ENCODE measurements around the gene ZC3H8.

ZC3H8 gene

GRCh38 chr2:112175958-112176573 lies 78.8 kb downstream of the ZC3H8 start:
- Mint-ChIP-seq H3K36me3 (ENCODE audit: low read depth) (no peaks in the 10 kb centered on the region), H3K4me1 (ENCODE audit: low read depth) (peaks cover 12% of the 10 kb centered on the region), H3K27me3 (ENCODE audit: low read depth) (no peaks in the 10 kb centered on the region), H3K27ac (no peak overlapping the region), H3K4me3 (no peak overlapping the region), H3K9me3 (no peaks in the 10 kb centered on the region)
- DNase-seq (ENCODE audit: low spot score): no peak

- no peaks in the 10 kb centered on the region for H3K36me3 Mint-ChIP-seq (ENCODE audit: low read depth)
- H3K27me3 Mint-ChIP-seq (ENCODE audit: low read depth): no peaks in the 10 kb centered on the region
- H3K4me3 Mint-ChIP-seq: no peak overlapping the region
- H3K27ac Mint-ChIP-seq: no peak overlapping the region
- H3K9me3 Mint-ChIP-seq: no peaks in the 10 kb centered on the region
- no peak for DNase-seq (ENCODE audit: low spot score)
- peaks cover 10% of the 10 kb centered on the region for H3K4me1 Mint-ChIP-seq (ENCODE audit: low read depth)
Observed at GRCh38 chr2:112175333-112175732, 79.5 kb downstream of the ZC3H8 start.

GRCh38 chr2:112174383-112174782 lies 80.5 kb downstream of the ZC3H8 start:
- H3K27me3 Mint-ChIP-seq (ENCODE audit: low read depth): no peaks in the 10 kb centered on the region
- no peaks in the 10 kb centered on the region for H3K36me3 Mint-ChIP-seq (ENCODE audit: low read depth)
- H3K9me3 Mint-ChIP-seq: no peaks in the 10 kb centered on the region
- H3K4me3 Mint-ChIP-seq: no peak overlapping the region
- DNase-seq (ENCODE audit: low spot score): no peak
- peaks cover 10% of the 10 kb centered on the region for H3K4me1 Mint-ChIP-seq (ENCODE audit: low read depth)
- no peak overlapping the region for H3K27ac Mint-ChIP-seq

- H3K36me3 Mint-ChIP-seq (ENCODE audit: low read depth): no peaks in the 10 kb centered on the region
- peaks cover 10% of the 10 kb centered on the region for H3K4me1 Mint-ChIP-seq (ENCODE audit: low read depth)
- no peaks in the 10 kb centered on the region for H3K27me3 Mint-ChIP-seq (ENCODE audit: low read depth)
- DNase-seq (ENCODE audit: low spot score): no peak
- H3K27ac Mint-ChIP-seq: peak overlapping the region; percentile 12
- H3K4me3 Mint-ChIP-seq: peak overlapping the region; percentile 21
- no peaks in the 10 kb centered on the region for H3K9me3 Mint-ChIP-seq
Observed at GRCh38 chr2:112173646-112174319, 81.1 kb downstream of the ZC3H8 start.

- Mint-ChIP-seq H3K27me3 (ENCODE audit: low read depth) (no peaks in the 10 kb centered on the region), H3K4me1 (ENCODE audit: low read depth) (peaks cover 16% of the 10 kb centered on the region), H3K27ac (no peak overlapping the region), H3K4me3 (no peak overlapping the region), H3K36me3 (ENCODE audit: low read depth) (no peaks in the 10 kb centered on the region), H3K9me3 (no peaks in the 10 kb centered on the region)
- DNase-seq (ENCODE audit: low spot score): no peak
Observed at GRCh38 chr2:112170495-112170894, 84.3 kb downstream of the ZC3H8 start.

- no peak for DNase-seq (ENCODE audit: low spot score)
- Mint-ChIP-seq H3K4me1 (ENCODE audit: low read depth) (peaks cover 15% of the 10 kb centered on the region), H3K27ac (no peak overlapping the region), H3K9me3 (no peaks in the 10 kb centered on the region), H3K36me3 (ENCODE audit: low read depth) (no peaks in the 10 kb centered on the region), H3K4me3 (no peak overlapping the region), H3K27me3 (ENCODE audit: low read depth) (no peaks in the 10 kb centered on the region)
Observed at GRCh38 chr2:112168422-112169124, 86.3 kb downstream of the ZC3H8 start.

GRCh38 chr2:112166806-112167499 lies 87.9 kb downstream of the ZC3H8 start:
- DNase-seq (ENCODE audit: low spot score): no peak
- no peaks in the 10 kb centered on the region for H3K27me3 Mint-ChIP-seq (ENCODE audit: low read depth)
- no peaks in the 10 kb centered on the region for H3K36me3 Mint-ChIP-seq (ENCODE audit: low read depth)
- H3K9me3 Mint-ChIP-seq: no peaks in the 10 kb centered on the region
- no peak overlapping the region for H3K27ac Mint-ChIP-seq
- no peak overlapping the region for H3K4me3 Mint-ChIP-seq
- peaks cover 7% of the 10 kb centered on the region for H3K4me1 Mint-ChIP-seq (ENCODE audit: low read depth)

GRCh38 chr2:112165296-112165695 lies 89.5 kb downstream of the ZC3H8 start:
- no peak for DNase-seq (ENCODE audit: low spot score)
- Mint-ChIP-seq H3K9me3 (no peaks in the 10 kb centered on the region), H3K27ac (no peak overlapping the region), H3K36me3 (ENCODE audit: low read depth) (no peaks in the 10 kb centered on the region), H3K4me1 (ENCODE audit: low read depth) (peaks cover 9% of the 10 kb centered on the region), H3K4me3 (no peak overlapping the region), H3K27me3 (ENCODE audit: low read depth) (no peaks in the 10 kb centered on the region)

GRCh38 chr2:112164876-112165275 lies 90.0 kb downstream of the ZC3H8 start:
- no peaks in the 10 kb centered on the region for H3K27me3 Mint-ChIP-seq (ENCODE audit: low read depth)
- peaks cover 10% of the 10 kb centered on the region for H3K4me1 Mint-ChIP-seq (ENCODE audit: low read depth)
- no peak overlapping the region for H3K4me3 Mint-ChIP-seq
- H3K9me3 Mint-ChIP-seq: no peaks in the 10 kb centered on the region
- DNase-seq (ENCODE audit: low spot score): no peak
- no peak overlapping the region for H3K27ac Mint-ChIP-seq
- H3K36me3 Mint-ChIP-seq (ENCODE audit: low read depth): no peaks in the 10 kb centered on the region

GRCh38 chr2:112163541-112163981 lies 91.3 kb downstream of the ZC3H8 start:
- Mint-ChIP-seq H3K9me3 (no peaks in the 10 kb centered on the region), H3K4me3 (no peak overlapping the region), H3K27ac (no peak overlapping the region), H3K4me1 (ENCODE audit: low read depth) (peaks cover 9% of the 10 kb centered on the region), H3K27me3 (ENCODE audit: low read depth) (no peaks in the 10 kb centered on the region), H3K36me3 (ENCODE audit: low read depth) (no peaks in the 10 kb centered on the region)
- DNase-seq (ENCODE audit: low spot score): no peak

GRCh38 chr2:112162956-112163355 lies 91.9 kb downstream of the ZC3H8 start:
- H3K27ac Mint-ChIP-seq: no peak overlapping the region
- H3K9me3 Mint-ChIP-seq: no peaks in the 10 kb centered on the region
- no peak for DNase-seq (ENCODE audit: low spot score)
- no peaks in the 10 kb centered on the region for H3K27me3 Mint-ChIP-seq (ENCODE audit: low read depth)
- no peak overlapping the region for H3K4me3 Mint-ChIP-seq
- H3K36me3 Mint-ChIP-seq (ENCODE audit: low read depth): no peaks in the 10 kb centered on the region
- H3K4me1 Mint-ChIP-seq (ENCODE audit: low read depth): peaks cover 4% of the 10 kb centered on the region

- H3K27ac Mint-ChIP-seq: no peak overlapping the region
- DNase-seq (ENCODE audit: low spot score): no peak
- H3K4me1 Mint-ChIP-seq (ENCODE audit: low read depth): peaks cover 3% of the 10 kb centered on the region
- no peaks in the 10 kb centered on the region for H3K27me3 Mint-ChIP-seq (ENCODE audit: low read depth)
- no peaks in the 10 kb centered on the region for H3K9me3 Mint-ChIP-seq
- no peaks in the 10 kb centered on the region for H3K36me3 Mint-ChIP-seq (ENCODE audit: low read depth)
- H3K4me3 Mint-ChIP-seq: no peak overlapping the region
Observed at GRCh38 chr2:112162341-112162740, 92.5 kb downstream of the ZC3H8 start.

All from T-helper 2 cell treated with Interferon-gamma antibody and Interleukin-4, amounts not matched to agents 5 μg/mL and 100 μg/mL, for 36 hours (primary cell).